Glomerular endothelial cell (primary cell): ENCODE results near the gene SLC46A3. TPM values are rescaled to one million over a fixed set of nuclear protein-coding genes. Genes with fewer than 3 reads are reported as not detected.

Experiments
- total RNA-seq: library from RNA; depleted of rRNA; stranded (reverse); fragments of >200 nt; gene quantifications from 2 replicates; pipeline ENCODE4 v1.2.3, GENCODE V29; 2015

SLC46A3 gene
- total RNA-seq, 1 donor from 2014 or later = 25.5 TPM

Other genes starting within 250 kb of the SLC46A3 start
- 111 and 156 TPM in 2 replicates for gene FLT1, start 223.8 kb downstream of the SLC46A3 start, total RNA-seq
- 128 and 132 TPM in 2 replicates for gene POMP, start 59.8 kb downstream of the SLC46A3 start, total RNA-seq
- 0.06 TPM in 1 of 2 replicates, not detected in the other for gene MTUS2, start 101.4 kb upstream of the SLC46A3 start, total RNA-seq